SK-N-DZ (cell line): ENCODE measurements around the gene HINT1.
"Not testable (repeated sequence)": the region's sequence is repeated elsewhere in the genome, so short reads cannot be mapped to it uniquely, and the experiment has no call there.

ENCODE experiments used
- DNase-seq: peaks from one replicate; pipeline ENCODE4 v3.0.0-alpha.2; 2015; ENCODE audit warnings: low spot score

The HINT1 gene

GRCh38 chr5:131170540-131171275 is 5.7 kb upstream of the HINT1 start, which contains the start of gene LYRM7:
Gene LYRM7 (plus strand): TSS chr5:131170944. CDS start chr5:131171021, 77 bp downstream.
- DNase-seq = peak; percentile 100

- no peak for DNase-seq
These were observed 4.9 kb upstream of the HINT1 start for GRCh38 chr5:131169810-131170539.

GRCh38 chr5:131167615-131168014 is 2.6 kb upstream of the HINT1 start:
- no peak for DNase-seq

- DNase-seq = peak; percentile 84
These were observed 601 bp downstream of the HINT1 start for GRCh38 chr5:131164191-131165118.

- no peak for DNase-seq
These were observed 1.6 kb downstream of the HINT1 start for GRCh38 chr5:131163276-131164119.

- DNase-seq = no peak
These were observed 4.9 kb downstream of the HINT1 start for GRCh38 chr5:131160134-131160533.

GRCh38 chr5:131156957-131157356 is 8.1 kb downstream of the HINT1 start:
- no peak for DNase-seq

GRCh38 chr5:131156385-131156784 is 8.7 kb downstream of the HINT1 start:
- no peak for DNase-seq

- no peak for DNase-seq
These were observed 13.8 kb downstream of the HINT1 start for GRCh38 chr5:131151216-131151615.

- DNase-seq = no peak
These were observed 14.6 kb downstream of the HINT1 start for GRCh38 chr5:131150408-131150807.

GRCh38 chr5:131148835-131149234 is 16.2 kb downstream of the HINT1 start:
- no peak for DNase-seq

GRCh38 chr5:131147258-131147657 is 17.8 kb downstream of the HINT1 start:
- no peak for DNase-seq

GRCh38 chr5:131142970-131143617 is 22.0 kb downstream of the HINT1 start:
- DNase-seq = no peak

- no peak for DNase-seq
These were observed 25.7 kb downstream of the HINT1 start for GRCh38 chr5:131139321-131139720.

GRCh38 chr5:131138406-131138805 is 26.6 kb downstream of the HINT1 start:
- not testable (repeated sequence) for DNase-seq

GRCh38 chr5:131133091-131133490 is 32.0 kb downstream of the HINT1 start:
- DNase-seq = not testable (repeated sequence)

- no peak for DNase-seq
These were observed 35.8 kb downstream of the HINT1 start for GRCh38 chr5:131129306-131129705.

GRCh38 chr5:131127244-131127643 is 37.8 kb downstream of the HINT1 start:
- DNase-seq = not testable (repeated sequence)

- no peak for DNase-seq
These were observed 50.3 kb downstream of the HINT1 start for GRCh38 chr5:131114754-131115153.

GRCh38 chr5:131112424-131112823 is 52.6 kb downstream of the HINT1 start:
- no peak for DNase-seq

GRCh38 chr5:131110256-131110594 is 54.8 kb downstream of the HINT1 start:
- no peak for DNase-seq
